ENCODE measurements around the gene SOX6.

The SOX6 gene

GRCh38 chr11:16261836-16262644, 94.3 kb downstream of the SOX6 start:
- H3K27ac ChIP-seq, result peak overlapping the region; percentile 33
- TF ChIP-seq CTCF (IDR thresholded peaks at IDR 0.05), result no peak
- TF ChIP-seq ZFX (IDR thresholded peaks at IDR 0.05; ENCODE audit: borderline replicate concordance), result no peak

GRCh38 chr11:16252373-16252772, 104.0 kb downstream of the SOX6 start:
- H3K27ac ChIP-seq, result no peak overlapping the region
- TF ChIP-seq CTCF (IDR thresholded peaks at IDR 0.05) (peak; percentile 31), ZFX (IDR thresholded peaks at IDR 0.05; ENCODE audit: borderline replicate concordance) (no peak)

- TF ChIP-seq CTCF (IDR thresholded peaks at IDR 0.05), result no peak
- no peak for TF ChIP-seq ZFX (IDR thresholded peaks at IDR 0.05; ENCODE audit: borderline replicate concordance)
- no peak overlapping the region for H3K27ac ChIP-seq
These were observed 108.1 kb downstream of the SOX6 start for GRCh38 chr11:16248248-16248647.

GRCh38 chr11:16242806-16243205, 113.5 kb downstream of the SOX6 start:
- no peak for TF ChIP-seq CTCF (IDR thresholded peaks at IDR 0.05)
- no peak for TF ChIP-seq ZFX (IDR thresholded peaks at IDR 0.05; ENCODE audit: borderline replicate concordance)
- no peak overlapping the region for H3K27ac ChIP-seq

- TF ChIP-seq CTCF (IDR thresholded peaks at IDR 0.05) (no peak), ZFX (IDR thresholded peaks at IDR 0.05; ENCODE audit: borderline replicate concordance) (no peak)
- no peak overlapping the region for H3K27ac ChIP-seq
These were observed 115.7 kb downstream of the SOX6 start for GRCh38 chr11:16240687-16241086.

- no peak for TF ChIP-seq CTCF (IDR thresholded peaks at IDR 0.05)
- no peak for TF ChIP-seq ZFX (IDR thresholded peaks at IDR 0.05; ENCODE audit: borderline replicate concordance)
These were observed 116.9 kb downstream of the SOX6 start for GRCh38 chr11:16239141-16240105.

More at GRCh38 chr11:16239141-16240105, 116.9 kb downstream of the SOX6 start:
- H3K27ac ChIP-seq, result no peak overlapping the region

Measured in 22Rv1 (cell line).